Measurements from ENCODE around the gene ATG3. TPM values are rescaled to one million over a fixed set of nuclear protein-coding genes. Genes with fewer than 3 reads are reported as not detected.
A peak's percentile ranks its signal among the peaks of the same experiment; 100 is the strongest.
"Not testable (repeated sequence)": the region's sequence is repeated elsewhere in the genome, so short reads cannot be mapped to it uniquely, and the experiment has no call there.

Gene ATG3
- polyA plus RNA-seq, 4 donors: 48.2 to 73.0 (median 63.5) TPM

DNA sequence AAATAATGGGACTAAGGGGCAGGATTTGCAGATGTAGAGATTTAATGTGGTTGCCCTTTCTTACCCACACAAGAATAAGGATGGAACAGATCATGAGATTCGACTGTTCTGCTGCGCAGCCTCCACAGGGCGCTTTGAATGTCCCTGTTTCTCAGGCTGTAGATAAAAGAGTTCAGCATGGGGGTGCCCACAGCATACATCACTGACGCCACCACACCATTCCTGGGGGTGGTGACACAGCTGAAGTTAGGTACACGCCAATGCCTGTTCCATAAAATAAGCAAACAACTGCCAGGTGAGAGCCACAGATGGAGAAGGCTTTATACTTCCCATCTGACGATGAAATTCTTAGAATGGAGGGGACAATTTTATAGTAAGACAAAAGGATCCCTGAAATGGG lies 37.6 kb downstream of the ATG3 start:
- H3K9me3 ChIP-seq (ENCODE audit: control insufficient read depth in 2 of 2, insufficient read depth in 1 of 2, low read depth in 1 of 2, low read length in 1 of 2); H3K4me3 ChIP-seq (ENCODE audit: low read depth in 1 of 3, low read length in 3 of 3); H3K36me3 ChIP-seq (ENCODE audit: control insufficient read depth in 3 of 3, insufficient read depth in 2 of 3, low read depth in 1 of 3, low read length in 3 of 3); H3K27ac ChIP-seq (ENCODE audit: low read depth in 1 of 3, low read length in 2 of 3); FAIRE-seq; H3K4me1 ChIP-seq (ENCODE audit: control insufficient read depth in 3 of 3, insufficient read depth in 2 of 3, low read depth in 1 of 3, low read length in 2 of 3); H3K27me3 ChIP-seq (ENCODE audit: control insufficient read depth in 3 of 3, insufficient read depth in 3 of 3, low read length in 3 of 3); DNase-seq: not testable (repeated sequence)
- WGBS, 3 donors: 89 to 97% (median 96%) methylated on average over 6 of the region's 6 CpGs

DNA sequence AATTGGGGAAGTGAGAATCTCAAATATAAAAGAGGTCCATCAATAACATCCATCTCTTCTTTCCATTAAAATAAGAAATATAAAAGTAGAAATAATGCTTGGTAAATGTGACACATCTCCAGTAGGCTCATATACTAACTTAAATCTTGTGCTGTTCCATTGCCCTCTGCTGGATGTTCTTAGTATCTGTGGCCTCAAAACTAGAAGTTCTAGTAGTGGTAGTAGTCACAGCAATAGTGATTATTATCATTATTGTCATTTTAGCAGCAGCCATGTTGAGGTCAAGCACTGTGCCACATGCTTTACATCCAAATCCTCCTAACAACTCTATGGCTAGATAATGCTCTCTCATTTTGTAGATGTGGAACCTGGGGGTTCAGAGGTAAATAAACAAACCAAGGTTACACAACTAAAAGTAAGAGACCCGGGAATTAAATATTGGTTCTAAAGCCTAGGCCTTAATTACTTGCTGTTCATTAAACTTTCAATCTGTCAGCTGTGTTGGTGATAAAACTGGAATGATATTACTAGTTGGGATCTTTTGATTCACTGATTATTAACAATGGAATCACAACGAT lies 42.2 kb downstream of the ATG3 start:
- H3K27me3 ChIP-seq (ENCODE audit: control insufficient read depth in 3 of 3, insufficient read depth in 3 of 3, low read length in 3 of 3): no peaks in the 10 kb centered on the region
- no peaks in the 10 kb centered on the region for H3K4me1 ChIP-seq (ENCODE audit: control insufficient read depth in 3 of 3, insufficient read depth in 2 of 3, low read depth in 1 of 3, low read length in 2 of 3)
- H3K9me3 ChIP-seq (ENCODE audit: control insufficient read depth in 2 of 2, insufficient read depth in 1 of 2, low read depth in 1 of 2, low read length in 1 of 2): no peaks in the 10 kb centered on the region
- no peak overlapping the region for H3K27ac ChIP-seq (ENCODE audit: low read depth in 1 of 3, low read length in 2 of 3)
- H3K36me3 ChIP-seq (ENCODE audit: control insufficient read depth in 3 of 3, insufficient read depth in 2 of 3, low read depth in 1 of 3, low read length in 3 of 3): no peaks in the 10 kb centered on the region
- FAIRE-seq (peak; percentile 85), DNase-seq (peak; percentile 67 to 71)
- 59 to 85% (median 79%) methylated on average over 2 of the region's 2 CpGs for WGBS, 3 donors
- H3K4me3 ChIP-seq (ENCODE audit: low read depth in 1 of 3, low read length in 3 of 3): no peak overlapping the region

DNA sequence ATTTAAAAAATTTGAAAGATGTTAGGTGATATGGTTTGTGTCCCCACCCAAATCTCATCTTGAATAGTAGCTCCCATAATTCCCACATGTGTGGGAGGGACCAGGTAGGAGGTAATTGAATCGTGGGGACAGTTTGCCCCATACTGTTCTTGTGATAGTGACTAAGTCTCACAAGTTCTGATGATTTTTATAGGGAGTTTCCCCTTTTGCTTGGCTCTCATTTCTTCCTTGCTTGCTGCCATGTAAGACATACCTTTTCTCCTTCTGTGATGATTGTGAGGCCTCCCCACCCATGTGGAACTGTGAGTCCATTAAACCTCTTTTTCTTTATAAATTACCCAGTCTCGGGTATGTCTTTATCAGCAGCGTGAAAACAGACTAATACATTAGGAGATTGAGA lies 42.8 kb downstream of the ATG3 start:
- FAIRE-seq; H3K9me3 ChIP-seq (ENCODE audit: control insufficient read depth in 2 of 2, insufficient read depth in 1 of 2, low read depth in 1 of 2, low read length in 1 of 2); H3K4me3 ChIP-seq (ENCODE audit: low read depth in 1 of 3, low read length in 3 of 3); H3K4me1 ChIP-seq (ENCODE audit: control insufficient read depth in 3 of 3, insufficient read depth in 2 of 3, low read depth in 1 of 3, low read length in 2 of 3); H3K27ac ChIP-seq (ENCODE audit: low read depth in 1 of 3, low read length in 2 of 3); H3K27me3 ChIP-seq (ENCODE audit: control insufficient read depth in 3 of 3, insufficient read depth in 3 of 3, low read length in 3 of 3); H3K36me3 ChIP-seq (ENCODE audit: control insufficient read depth in 3 of 3, insufficient read depth in 2 of 3, low read depth in 1 of 3, low read length in 3 of 3): not testable (repeated sequence)
- peak in 1 of 2 donors; percentile 2 for DNase-seq
- WGBS, 3 donors: 40 to 56% (median 41%) methylated on average over 3 of the region's 3 CpGs

DNA sequence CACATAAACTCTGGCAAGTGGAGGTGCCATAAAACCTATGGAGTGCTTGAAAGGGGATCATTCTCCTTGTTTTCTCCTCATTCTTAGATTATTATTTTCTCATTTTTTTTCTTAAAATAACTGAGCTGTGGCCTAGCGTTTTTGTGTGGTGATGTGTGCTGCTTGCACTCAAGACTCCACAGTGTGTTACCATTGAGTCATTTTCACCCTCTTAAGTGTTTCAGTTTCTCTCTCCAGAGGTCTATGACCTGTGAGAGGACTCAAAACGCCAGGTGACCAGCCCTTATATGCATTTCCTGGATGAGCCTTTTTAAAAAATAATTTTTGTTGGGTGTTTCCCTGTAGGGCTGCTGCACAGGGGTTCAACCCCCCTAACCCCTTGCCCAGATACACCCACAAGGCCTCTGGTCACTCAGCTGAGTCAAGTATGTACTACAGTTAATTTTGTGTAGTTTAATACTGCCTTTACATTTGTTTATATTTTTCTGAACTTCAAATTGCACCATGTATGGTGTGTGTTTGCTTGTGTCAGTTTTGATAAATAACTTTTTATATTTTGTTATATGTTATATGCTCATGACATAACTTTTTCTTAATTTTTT lies 47.1 kb downstream of the ATG3 start:
- no peak for FAIRE-seq
- Histone ChIP-seq H3K9me3 (ENCODE audit: control insufficient read depth in 2 of 2, insufficient read depth in 1 of 2, low read depth in 1 of 2, low read length in 1 of 2) (no peaks in the 10 kb centered on the region), H3K4me3 (ENCODE audit: low read depth in 1 of 3, low read length in 3 of 3) (no peak overlapping the region), H3K27me3 (ENCODE audit: control insufficient read depth in 3 of 3, insufficient read depth in 3 of 3, low read length in 3 of 3) (no peaks in the 10 kb centered on the region), H3K4me1 (ENCODE audit: control insufficient read depth in 3 of 3, insufficient read depth in 2 of 3, low read depth in 1 of 3, low read length in 2 of 3) (no peaks in the 10 kb centered on the region), H3K36me3 (ENCODE audit: control insufficient read depth in 3 of 3, insufficient read depth in 2 of 3, low read depth in 1 of 3, low read length in 3 of 3) (no peaks in the 10 kb centered on the region), H3K27ac (ENCODE audit: low read depth in 1 of 3, low read length in 2 of 3) (no peak overlapping the region)
- DNase-seq: no peak
- 38 to 60% (median 40%) methylated on average over 2 of the region's 2 CpGs for WGBS, 3 donors

DNA sequence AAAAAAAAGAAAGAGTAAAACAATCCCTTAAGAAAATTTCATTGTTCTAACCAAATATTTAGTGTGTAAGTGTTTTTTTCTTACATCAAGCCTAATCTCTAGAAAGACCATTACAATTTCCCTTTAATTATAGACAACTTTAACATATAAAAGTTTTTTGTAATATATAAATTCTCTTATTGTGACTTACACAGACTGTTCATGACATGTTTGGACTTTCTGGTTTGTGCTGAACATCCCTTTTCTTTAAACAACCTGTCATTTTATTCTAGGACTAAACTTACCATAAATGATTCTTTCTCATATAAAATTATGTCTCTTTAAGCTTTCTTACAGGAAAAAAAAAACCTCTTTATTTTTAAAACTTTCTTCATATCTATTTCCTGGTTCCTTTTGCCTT lies 49.4 kb downstream of the ATG3 start:
- H3K27me3 ChIP-seq (ENCODE audit: control insufficient read depth in 3 of 3, insufficient read depth in 3 of 3, low read length in 3 of 3): no peaks in the 10 kb centered on the region

DNA sequence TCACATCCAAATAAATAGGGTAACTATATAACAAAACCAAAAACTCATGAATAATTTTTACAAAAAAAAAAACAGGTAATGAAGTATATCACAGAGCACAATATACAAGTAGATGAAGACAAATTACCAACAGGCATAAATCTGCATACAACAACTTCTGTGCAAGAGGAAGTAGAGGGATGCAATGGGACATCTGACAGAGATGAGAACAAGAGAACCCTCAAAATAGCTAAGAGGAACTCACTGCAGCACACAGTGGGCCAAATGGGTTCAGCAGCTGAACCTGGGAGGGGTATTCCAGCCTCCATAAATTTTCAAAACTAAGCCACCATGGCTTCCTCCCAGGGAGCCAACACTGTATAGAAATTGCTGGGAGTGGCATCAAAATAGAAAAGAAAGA lies 52.9 kb downstream of the ATG3 start:
- Histone ChIP-seq H3K9me3 (ENCODE audit: control insufficient read depth in 2 of 2, insufficient read depth in 1 of 2, low read depth in 1 of 2, low read length in 1 of 2) (no peaks in the 10 kb centered on the region), H3K27me3 (ENCODE audit: control insufficient read depth in 3 of 3, insufficient read depth in 3 of 3, low read length in 3 of 3) (no peaks in the 10 kb centered on the region), H3K4me1 (ENCODE audit: control insufficient read depth in 3 of 3, insufficient read depth in 2 of 3, low read depth in 1 of 3, low read length in 2 of 3) (no peaks in the 10 kb centered on the region), H3K27ac (ENCODE audit: low read depth in 1 of 3, low read length in 2 of 3) (no peak overlapping the region), H3K36me3 (ENCODE audit: control insufficient read depth in 3 of 3, insufficient read depth in 2 of 3, low read depth in 1 of 3, low read length in 3 of 3) (no peaks in the 10 kb centered on the region), H3K4me3 (ENCODE audit: low read depth in 1 of 3, low read length in 3 of 3) (no peak overlapping the region)
- no peak for FAIRE-seq
- DNase-seq: no peak

More for the DNA sequence above, 49.4 kb downstream of the ATG3 start:
- DNase-seq (no peak), FAIRE-seq (no peak)
- H3K9me3 ChIP-seq (ENCODE audit: control insufficient read depth in 2 of 2, insufficient read depth in 1 of 2, low read depth in 1 of 2, low read length in 1 of 2): no peaks in the 10 kb centered on the region
- no peak overlapping the region for H3K4me3 ChIP-seq (ENCODE audit: low read depth in 1 of 3, low read length in 3 of 3)
- no peak overlapping the region for H3K27ac ChIP-seq (ENCODE audit: low read depth in 1 of 3, low read length in 2 of 3)
- no peaks in the 10 kb centered on the region for H3K4me1 ChIP-seq (ENCODE audit: control insufficient read depth in 3 of 3, insufficient read depth in 2 of 3, low read depth in 1 of 3, low read length in 2 of 3)
- no peaks in the 10 kb centered on the region for H3K36me3 ChIP-seq (ENCODE audit: control insufficient read depth in 3 of 3, insufficient read depth in 2 of 3, low read depth in 1 of 3, low read length in 3 of 3)

DNA sequence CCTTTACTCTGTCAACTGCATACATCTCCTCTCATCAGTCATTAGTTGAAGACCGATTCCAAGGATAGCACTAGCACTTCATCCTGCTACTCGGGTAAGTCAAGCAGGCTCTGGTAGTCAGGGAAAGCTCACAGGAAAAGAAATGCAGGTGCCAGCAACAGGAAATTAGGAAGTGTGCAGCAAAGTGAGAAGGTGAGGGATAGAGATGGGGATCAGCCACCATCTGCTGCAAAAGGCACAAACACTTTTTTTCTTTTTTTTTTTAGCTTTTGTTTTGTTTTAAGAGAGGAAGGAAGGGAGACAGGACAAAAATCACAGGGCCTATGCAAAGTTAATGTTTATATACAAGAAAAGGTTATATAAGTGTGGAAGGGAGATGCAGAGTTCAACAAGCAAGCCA lies 53.5 kb downstream of the ATG3 start:
- Histone ChIP-seq H3K9me3 (ENCODE audit: control insufficient read depth in 2 of 2, insufficient read depth in 1 of 2, low read depth in 1 of 2, low read length in 1 of 2) (no peaks in the 10 kb centered on the region), H3K27me3 (ENCODE audit: control insufficient read depth in 3 of 3, insufficient read depth in 3 of 3, low read length in 3 of 3) (no peaks in the 10 kb centered on the region), H3K4me3 (ENCODE audit: low read depth in 1 of 3, low read length in 3 of 3) (no peak overlapping the region), H3K27ac (ENCODE audit: low read depth in 1 of 3, low read length in 2 of 3) (no peak overlapping the region), H3K4me1 (ENCODE audit: control insufficient read depth in 3 of 3, insufficient read depth in 2 of 3, low read depth in 1 of 3, low read length in 2 of 3) (no peaks in the 10 kb centered on the region), H3K36me3 (ENCODE audit: control insufficient read depth in 3 of 3, insufficient read depth in 2 of 3, low read depth in 1 of 3, low read length in 3 of 3) (no peaks in the 10 kb centered on the region)
- 56 to 94% (median 87%) methylated on average over 2 of the region's 2 CpGs for WGBS, 3 donors
- DNase-seq: no peak
- no peak for FAIRE-seq

DNA sequence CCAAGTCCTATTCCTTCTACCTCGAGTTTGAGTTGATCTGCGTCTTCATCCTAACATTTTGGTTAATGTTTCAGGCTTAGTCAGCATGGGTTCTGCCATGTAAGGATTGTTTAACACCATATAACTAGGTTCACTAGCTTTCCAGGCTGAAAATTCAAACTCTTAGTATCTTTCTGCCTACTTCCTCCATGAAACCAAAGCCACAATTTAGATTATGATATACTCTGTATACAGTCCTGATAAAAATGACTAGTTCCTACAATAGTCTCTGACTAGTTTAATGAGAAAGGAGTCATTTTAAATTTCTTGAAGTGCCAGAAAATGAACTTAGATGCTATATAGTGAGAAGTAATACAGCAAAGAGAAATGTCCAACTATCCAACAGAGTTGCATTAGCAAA lies 55.9 kb downstream of the ATG3 start:
- Histone ChIP-seq H3K9me3 (ENCODE audit: control insufficient read depth in 2 of 2, insufficient read depth in 1 of 2, low read depth in 1 of 2, low read length in 1 of 2) (no peaks in the 10 kb centered on the region), H3K27me3 (ENCODE audit: control insufficient read depth in 3 of 3, insufficient read depth in 3 of 3, low read length in 3 of 3) (no peaks in the 10 kb centered on the region), H3K4me1 (ENCODE audit: control insufficient read depth in 3 of 3, insufficient read depth in 2 of 3, low read depth in 1 of 3, low read length in 2 of 3) (no peaks in the 10 kb centered on the region), H3K36me3 (ENCODE audit: control insufficient read depth in 3 of 3, insufficient read depth in 2 of 3, low read depth in 1 of 3, low read length in 3 of 3) (no peaks in the 10 kb centered on the region), H3K4me3 (ENCODE audit: low read depth in 1 of 3, low read length in 3 of 3) (no peak overlapping the region), H3K27ac (ENCODE audit: low read depth in 1 of 3, low read length in 2 of 3) (no peak overlapping the region)
- 9 to 26% (median 19%) methylated on average over 2 of the region's 2 CpGs for WGBS, 3 donors
- FAIRE-seq: no peak
- no peak for DNase-seq

DNA sequence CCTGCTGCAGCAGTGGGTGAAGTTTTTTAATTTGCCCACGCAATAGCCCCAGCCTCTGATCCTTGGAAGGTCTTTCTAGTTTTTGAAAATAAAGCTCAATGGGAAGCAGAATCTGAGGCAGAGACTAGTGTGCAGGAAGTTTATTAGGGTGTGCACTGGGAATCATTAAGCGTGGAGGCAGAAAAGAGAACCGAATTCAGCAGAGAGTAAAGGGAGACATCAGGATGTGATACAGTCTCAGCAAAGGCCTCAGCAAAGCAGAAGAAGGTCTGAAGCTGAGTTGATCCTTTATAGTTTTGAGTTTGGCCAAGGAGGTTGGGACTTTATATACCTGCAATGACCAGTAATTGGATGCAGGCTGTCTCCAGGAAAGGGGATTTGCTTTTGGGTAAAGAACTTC lies 57.6 kb downstream of the ATG3 start:
- Histone ChIP-seq H3K27ac (ENCODE audit: low read depth in 1 of 3, low read length in 2 of 3) (no peak overlapping the region), H3K4me1 (ENCODE audit: control insufficient read depth in 3 of 3, insufficient read depth in 2 of 3, low read depth in 1 of 3, low read length in 2 of 3) (no peaks in the 10 kb centered on the region), H3K36me3 (ENCODE audit: control insufficient read depth in 3 of 3, insufficient read depth in 2 of 3, low read depth in 1 of 3, low read length in 3 of 3) (no peaks in the 10 kb centered on the region), H3K27me3 (ENCODE audit: control insufficient read depth in 3 of 3, insufficient read depth in 3 of 3, low read length in 3 of 3) (no peaks in the 10 kb centered on the region), H3K4me3 (ENCODE audit: low read depth in 1 of 3, low read length in 3 of 3) (no peak overlapping the region), H3K9me3 (ENCODE audit: control insufficient read depth in 2 of 2, insufficient read depth in 1 of 2, low read depth in 1 of 2, low read length in 1 of 2) (no peaks in the 10 kb centered on the region)
- DNase-seq: no peak
- FAIRE-seq: no peak
- 84 to 90% (median 87%) methylated on average over 3 of the region's 3 CpGs for WGBS, 3 donors
